Smooth muscle cell (in vitro differentiated cells): ENCODE data around the gene TMEM217. TPM values are rescaled to one million over a fixed set of nuclear protein-coding genes. Genes with fewer than 3 reads are reported as not detected.

Experiments used
- DNase-seq: peaks from one replicate; lab custom pipeline; 2025; ENCODE audit not compliant: unreplicated experiment; lab: John Stamatoyannopoulos, UW
- H2AFZ ChIP-seq: fragments of 200-600 bp; sonication (generic); 2 replicates; pipeline ENCODE4 v1.6.0; 2016; ENCODE audit warnings: antibody characterized with exemption, low read depth, mild to moderate bottlenecking
- H3F3A ChIP-seq: fragments of 200-600 bp; sonication (generic); 2 replicates; pipeline ENCODE4 v1.6.0; 2017; ENCODE audit warnings: antibody characterized with exemption, low read depth
- H3K27ac ChIP-seq: fragments of 200-600 bp; sonication (generic); 2 replicates; pipeline ENCODE4 v1.5.1; 2016; ENCODE audit warnings: low read depth, mild to moderate bottlenecking
- H3K27me3 ChIP-seq: fragments of 200-600 bp; sonication (generic); 2 replicates; pipeline ENCODE4 v1.6.1; 2016; ENCODE audit warnings: low read depth, mild to moderate bottlenecking
- H3K36me3 ChIP-seq: fragments of 200-600 bp; sonication (generic); 2 replicates; pipeline ENCODE4 v1.5.1; 2016; ENCODE audit warnings: low read depth
- H3K4me1 ChIP-seq: fragments of 200-600 bp; sonication (generic); 2 replicates; pipeline ENCODE4 v1.5.1; 2016; ENCODE audit warnings: low read depth
- H3K4me2 ChIP-seq: fragments of 200-600 bp; sonication (generic); 2 replicates; pipeline ENCODE4 v1.6.0; 2016; ENCODE audit warnings: mild to moderate bottlenecking
- H3K4me3 ChIP-seq: fragments of 200-600 bp; sonication (generic); 2 replicates; pipeline ENCODE4 v1.5.1; 2016; ENCODE audit warnings: mild to moderate bottlenecking
- H3K79me2 ChIP-seq: fragments of 200-600 bp; sonication (generic); 2 replicates; pipeline ENCODE4 v1.6.0; 2016; ENCODE audit warnings: low read depth, mild to moderate bottlenecking
- H3K9ac ChIP-seq: fragments of 200-600 bp; sonication (generic); 2 replicates; pipeline ENCODE4 v1.6.0; 2016; ENCODE audit warnings: low read depth
- H3K9me3 ChIP-seq: fragments of 200-600 bp; sonication (generic); replicated peaks from 2 replicates; pipeline ENCODE4 v1.5.1; 2016; ENCODE audit warnings: low read depth
- H4K20me1 ChIP-seq: fragments of 200-600 bp; sonication (generic); 2 replicates; pipeline ENCODE4 v1.6.0; 2016; ENCODE audit warnings: low read depth
- CTCF ChIP-seq: fragments of 200-600 bp; sonication (generic); IDR thresholded peaks from 2 replicates; pipeline ENCODE4 v1.5.1; 2017; ENCODE audit warnings: borderline replicate concordance, mild to moderate bottlenecking, antibody characterized with exemption; ENCODE audit not compliant: insufficient read depth, poor library complexity, severe bottlenecking
- WGBS: methylation state at CpG from one replicate; pipeline ENCODE4 v1.1.7; 2016; ENCODE audit warnings: low lambda C conversion rate; 5-methylcytosine and 5-hydroxymethylcytosine counted together
- polyA plus RNA-seq: library from polyadenylated mRNA; unstranded; fragments of >200 nt; fragmentation: Nextera tagmentation; extraction: Ambion mirVana; gene quantifications from 2 replicates; pipeline ENCODE4 v1.2.1, GENCODE V29; 2016
- total RNA-seq: library from RNA; depleted of rRNA; stranded (reverse); fragments of >200 nt; gene quantifications from 2 replicates; pipeline ENCODE4 v1.2.3, GENCODE V29; 2014

Gene TMEM217
- total and polyA plus RNA-seq, 2 experiments from 2014 or later = 0.31 to 1.2 TPM

GRCh38 chr6:37172912-37173492, 84.9 kb downstream of the TMEM217 start:
- Histone ChIP-seq H3K27me3 (no peaks in the 10 kb centered on the region), H3K27ac (no peak overlapping the region), H3F3A (peaks cover 14% of the 10 kb centered on the region), H3K4me3 (peak overlapping the region; percentile 97), H4K20me1 (peaks cover 45% of the 10 kb centered on the region), H3K36me3 (peaks cover 20% of the 10 kb centered on the region), H3K79me2 (peaks cover 20% of the 10 kb centered on the region), H3K9ac (no peak overlapping the region), H2AFZ (no peak overlapping the region), H3K4me2 (peak overlapping the region; percentile 92), H3K4me1 (peaks cover 10% of the 10 kb centered on the region), H3K9me3 (no peaks in the 10 kb centered on the region)
- DNase-seq = no peak
- no peak for TF ChIP-seq CTCF
- 98% methylated on average over 7 of the region's 7 CpGs for WGBS

GRCh38 chr6:37171970-37172812, 85.8 kb downstream of the TMEM217 start:
- TF ChIP-seq CTCF = peak; percentile 92
- Histone ChIP-seq H3K4me3 (peak overlapping the region; percentile 97), H3K36me3 (peaks cover 20% of the 10 kb centered on the region), H3K27me3 (no peaks in the 10 kb centered on the region), H3K4me2 (peak overlapping the region; percentile 92), H4K20me1 (peaks cover 45% of the 10 kb centered on the region), H3K9ac (peak overlapping the region; percentile 89), H3K27ac (peak overlapping the region; percentile 91), H2AFZ (no peak overlapping the region), H3K4me1 (peaks cover 12% of the 10 kb centered on the region), H3F3A (peaks cover 16% of the 10 kb centered on the region), H3K9me3 (no peaks in the 10 kb centered on the region), H3K79me2 (peaks cover 20% of the 10 kb centered on the region)
- WGBS = 23% methylated on average over 17 of the region's 17 CpGs
- DNase-seq = peak; percentile 63

- H3K4me3 ChIP-seq = peak overlapping the region; percentile 97
- no peaks in the 10 kb centered on the region for H3K9me3 ChIP-seq
- no peak for TF ChIP-seq CTCF
- H3K9ac ChIP-seq = peak overlapping the region; percentile 89
- H3K27me3 ChIP-seq = no peaks in the 10 kb centered on the region
- H3K79me2 ChIP-seq = peaks cover 20% of the 10 kb centered on the region
- no peak for DNase-seq
- no peak overlapping the region for H2AFZ ChIP-seq
- peaks cover 12% of the 10 kb centered on the region for H3K4me1 ChIP-seq
- peak overlapping the region; percentile 92 for H3K4me2 ChIP-seq
- H4K20me1 ChIP-seq = peaks cover 45% of the 10 kb centered on the region
- peaks cover 20% of the 10 kb centered on the region for H3K36me3 ChIP-seq
- H3F3A ChIP-seq = peaks cover 16% of the 10 kb centered on the region
- WGBS = 2% methylated on average over 44 of the region's 45 CpGs
- H3K27ac ChIP-seq = peak overlapping the region; percentile 91
These were observed 86.6 kb downstream of the TMEM217 start for GRCh38 chr6:37171201-37171969.
